AG04450 (cell line): Measurements from ENCODE around the gene AGK. TPM values are rescaled to one million over a fixed set of nuclear protein-coding genes. Genes with fewer than 3 reads are reported as not detected.

ENCODE experiments used
- CTCF ChIA-PET: fragments of 300-600, 350-600 bp; formaldehyde crosslinking; extraction: SDS; loops from one replicate; lab custom pipeline; 2022; ENCODE audit warnings: antibody characterized with exemption, inconsistent platforms; lab: Charles Lee
- POLR2A ChIA-PET: fragments of 350-600 bp; formaldehyde crosslinking; extraction: SDS; loops from one replicate; lab custom pipeline; 2021; ENCODE audit warnings: antibody characterized with exemption, inconsistent platforms; lab: Yijun Ruan, JAX
- DNase-seq: peaks from one replicate; pipeline ENCODE4 v3.0.0-alpha.2; 2011; ENCODE audit warnings: low read depth, low spot score
- H3K27ac ChIP-seq: one replicate; pipeline ENCODE4 v1.5.1; 2012; ENCODE audit warnings: low read depth, low read length, control low read depth
- H3K27me3 ChIP-seq: one replicate; pipeline ENCODE4 v1.6.0; 2012; ENCODE audit warnings: low read length; ENCODE audit not compliant: control insufficient read depth, insufficient read depth
- H3K4me3 ChIP-seq: 2 replicates; pipeline ENCODE4 v1.5.1; 2011; ENCODE audit warnings: mild to moderate bottlenecking, low read depth, low read length, control low read depth
- H3K9me3 ChIP-seq: 2 replicates; pipeline ENCODE4 v1.5.1; 2012; ENCODE audit warnings: low read length; ENCODE audit not compliant: control insufficient read depth, insufficient read depth
- CTCF ChIP-seq: IDR thresholded peaks from 2 replicates; pipeline ENCODE4 v1.5.1; 2011; ENCODE audit warnings: low read depth, low read length, control low read depth, inconsistent platforms
- polyA plus RNA-seq: library from polyadenylated mRNA; depleted of rRNA; stranded (reverse); fragments of >200 nt; gene quantifications from 2 replicates; pipeline ENCODE4 v1.2.3, GENCODE V29; 2011

The AGK gene
- polyA plus RNA-seq, 1 experiment = 42.5 TPM

GRCh38 chr7:141584935-141585334 lies 33.7 kb downstream of the AGK start:
- TF ChIP-seq CTCF = no peak
- no peak for DNase-seq
- POLR2A ChIA-PET = no interaction called here
- peaks cover 6% of the 10 kb centered on the region; the same call in 1 of the 2 replicates for H3K9me3 ChIP-seq
- no peak overlapping the region for H3K4me3 ChIP-seq
- CTCF ChIA-PET = interaction anchor here (1.4 to 2.0 kb wide), 3 partner anchors 9 to 51 kb away, joined by 3 to 6 read pairs (median 4); no protein-coding TSS in a partner anchor
- H3K27ac ChIP-seq = no peak overlapping the region
- no peaks in the 10 kb centered on the region for H3K27me3 ChIP-seq

- peaks cover 3% of the 10 kb centered on the region; the same call in 1 of the 2 replicates for H3K9me3 ChIP-seq
- H3K27ac ChIP-seq = peak overlapping the region; percentile 89
- peak; percentile 76 for DNase-seq
- TF ChIP-seq CTCF = no peak
- CTCF ChIA-PET = interaction anchor here (0.6 to 2.0 kb wide), 3 partner anchors 20 to 1007 kb away, joined by 3 to 4 read pairs (median 3); no protein-coding TSS in a partner anchor
- POLR2A ChIA-PET = interaction anchor here (0.6 to 1.1 kb wide), 2 partner anchors 13 to 28 kb away, joined by 3 to 10 read pairs; no protein-coding TSS in a partner anchor
- H3K4me3 ChIP-seq = peak overlapping the region; percentile 26
- no peaks in the 10 kb centered on the region for H3K27me3 ChIP-seq
These were observed 34.6 kb downstream of the AGK start for GRCh38 chr7:141585592-141586510.

- POLR2A ChIA-PET = no interaction called here
- peaks cover 3% of the 10 kb centered on the region; the same call in 1 of the 2 replicates for H3K9me3 ChIP-seq
- peak overlapping the region; percentile 55 for H3K27ac ChIP-seq
- no peak for TF ChIP-seq CTCF
- no peak overlapping the region for H3K4me3 ChIP-seq
- CTCF ChIA-PET = interaction anchor here (2.0 kb wide), 1 partner anchor 53 kb away, joined by 4 read pairs; no protein-coding TSS in a partner anchor
- H3K27me3 ChIP-seq = no peaks in the 10 kb centered on the region
- DNase-seq = no peak
These were observed 35.7 kb downstream of the AGK start for GRCh38 chr7:141586878-141587277.

- POLR2A ChIA-PET = no interaction called here
- peak overlapping the region; percentile 55 for H3K27ac ChIP-seq
- CTCF ChIA-PET = interaction anchor here (1.0 kb wide), 1 partner anchor 54 kb away, joined by 3 read pairs; no protein-coding TSS in a partner anchor
- no peak for DNase-seq
- no peak for TF ChIP-seq CTCF
- H3K4me3 ChIP-seq = no peak overlapping the region
- no peaks in the 10 kb centered on the region for H3K9me3 ChIP-seq
- no peaks in the 10 kb centered on the region for H3K27me3 ChIP-seq
These were observed 36.1 kb downstream of the AGK start for GRCh38 chr7:141587304-141587703.

GRCh38 chr7:141588912-141589311 lies 37.7 kb downstream of the AGK start:
- DNase-seq = no peak
- no peak overlapping the region for H3K27ac ChIP-seq
- CTCF ChIA-PET = interaction anchor here (0.7 kb wide), 1 partner anchor 149 kb away, joined by 5 read pairs; the partner anchor contains the start of gene SSBP1
- POLR2A ChIA-PET = interaction anchor here (0.7 kb wide), 1 partner anchor 13 kb away, joined by 3 read pairs; no protein-coding TSS in a partner anchor
- H3K9me3 ChIP-seq = no peaks in the 10 kb centered on the region
- TF ChIP-seq CTCF = no peak
- H3K4me3 ChIP-seq = no peak overlapping the region
- H3K27me3 ChIP-seq = no peaks in the 10 kb centered on the region
